Activated T-cell treated with anti-CD3 and anti-CD28 coated beads, Interleukin-2, amount 50 U/mL, for 4 hours (primary cell): Measurements from ENCODE around the gene CDK5R1. TPM values are rescaled to one million over a fixed set of nuclear protein-coding genes. Genes with fewer than 3 reads are reported as not detected.

Experiments used
- ATAC-seq, 2 donors: fragments of 200-7000 bp; cut with Tn5 transposase; one replicate each; pipeline ENCODE4 v1.10.0; 2021
- DNase-seq: peaks from one replicate; pipeline ENCODE4 v3.0.0-alpha.2; 2020
- H3K27me3 Mint-ChIP-seq: one replicate; pipeline ENCODE4 v1.8.0; 2021; ENCODE audit warnings: low read depth, mixed read lengths
- H3K36me3 Mint-ChIP-seq: one replicate; pipeline ENCODE4 v1.8.0; 2022; ENCODE audit warnings: mixed read lengths; ENCODE audit not compliant: insufficient read depth
- H3K4me1 Mint-ChIP-seq: one replicate; pipeline ENCODE4 v1.8.0; 2021; ENCODE audit warnings: low read depth, mixed read lengths
- H3K4me3 Mint-ChIP-seq: one replicate; pipeline ENCODE4 v1.8.0; 2021; ENCODE audit warnings: mild to moderate bottlenecking, moderate library complexity, mixed read lengths
- H3K9me3 Mint-ChIP-seq: one replicate; pipeline ENCODE4 v1.8.0; 2021; ENCODE audit warnings: mixed read lengths
- total RNA-seq, 3 donors: library from RNA; stranded (reverse); gene quantifications; one replicate each; pipeline ENCODE4 v1.2.1, GENCODE V29; 2021

The CDK5R1 gene
- total RNA-seq, 3 donors from 2014 or later, result 14.8 to 20.9 (median 15.7) TPM

DNA sequence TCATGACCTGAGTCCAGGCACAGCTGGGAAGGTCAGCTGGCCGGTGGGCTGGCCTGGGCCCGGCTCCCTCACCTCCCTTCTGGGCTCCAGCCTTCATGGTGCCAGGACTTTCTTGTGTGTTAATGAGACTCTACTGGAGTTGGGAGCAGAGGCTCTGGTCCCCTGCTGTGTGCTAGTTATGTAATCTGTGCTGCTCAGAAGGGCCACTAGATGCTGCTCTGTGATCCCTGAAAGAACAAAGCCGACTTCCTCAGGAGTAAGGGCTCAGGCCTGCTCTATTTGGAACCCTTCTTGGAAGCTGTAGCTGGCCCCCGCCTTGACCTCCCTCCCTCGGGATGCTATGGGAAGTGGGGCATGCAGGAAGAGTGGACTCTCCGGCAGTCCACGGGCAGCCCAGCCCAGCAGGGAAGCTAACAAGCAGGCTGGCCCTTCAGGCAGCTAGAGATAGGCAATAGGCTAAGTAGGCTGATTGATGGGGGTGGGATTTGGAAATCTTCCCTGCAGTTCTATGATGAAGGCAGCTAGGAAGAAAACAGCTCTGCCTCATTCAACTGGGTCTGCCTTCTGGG, 3.3 kb upstream of the CDK5R1 start:
- ATAC-seq (no peak), DNase-seq (no peak)
- Mint-ChIP-seq H3K9me3 (no peaks in the 10 kb centered on the region), H3K27me3 (no peaks in the 10 kb centered on the region), H3K4me3 (peak overlapping the region; percentile 19), H3K4me1 (peaks cover 15% of the 10 kb centered on the region), H3K36me3 (peaks cover 29% of the 10 kb centered on the region)

DNA sequence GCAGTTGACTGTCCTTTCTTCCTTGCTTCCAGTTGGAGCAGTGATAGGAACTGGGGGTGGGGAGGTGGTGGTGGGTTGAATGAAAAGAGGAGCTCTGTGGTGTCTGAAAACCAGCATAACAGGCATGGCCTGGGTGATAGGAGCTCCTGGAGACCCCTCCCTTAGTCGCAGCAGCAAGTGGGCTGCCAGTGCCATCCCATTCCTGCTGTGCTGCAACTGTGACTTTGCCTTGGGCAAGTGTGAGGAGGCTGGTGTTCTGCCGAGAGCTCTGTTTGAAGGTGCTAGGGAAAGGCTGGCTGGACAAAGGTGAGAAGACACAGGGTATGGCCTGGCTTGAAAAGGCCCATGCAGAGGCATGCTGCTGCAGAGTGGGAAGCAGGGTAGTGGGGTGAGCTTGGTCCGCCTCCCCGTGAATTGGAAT, 2.7 kb upstream of the CDK5R1 start:
- Mint-ChIP-seq H3K27me3 (no peaks in the 10 kb centered on the region), H3K36me3 (peaks cover 26% of the 10 kb centered on the region), H3K4me1 (peaks cover 20% of the 10 kb centered on the region), H3K4me3 (no peak overlapping the region), H3K9me3 (no peaks in the 10 kb centered on the region)
- DNase-seq (no peak), ATAC-seq (no peak)

DNA sequence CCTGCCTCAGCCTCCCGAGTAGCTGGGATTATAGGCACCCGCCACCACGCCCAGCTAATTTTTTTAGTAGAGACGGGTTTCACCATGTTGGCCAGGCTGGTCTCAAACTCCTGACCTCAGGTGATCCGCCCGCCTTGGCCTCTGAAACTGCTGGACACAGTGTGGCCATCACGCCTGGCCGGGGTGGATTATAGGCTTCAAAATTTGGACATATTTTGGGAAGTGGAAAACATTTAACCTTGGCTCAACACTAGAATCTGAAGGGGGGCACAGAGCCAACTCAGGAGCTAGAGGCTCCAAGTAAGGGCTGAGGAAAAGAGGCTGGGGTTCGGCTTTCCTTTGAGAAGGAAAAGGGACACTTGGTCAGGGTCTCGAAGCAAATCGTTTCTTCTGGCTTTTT, 2.2 kb upstream of the CDK5R1 start:
- Mint-ChIP-seq H3K27me3 (no peaks in the 10 kb centered on the region), H3K4me3 (no peak overlapping the region), H3K36me3 (peaks cover 21% of the 10 kb centered on the region)

DNA sequence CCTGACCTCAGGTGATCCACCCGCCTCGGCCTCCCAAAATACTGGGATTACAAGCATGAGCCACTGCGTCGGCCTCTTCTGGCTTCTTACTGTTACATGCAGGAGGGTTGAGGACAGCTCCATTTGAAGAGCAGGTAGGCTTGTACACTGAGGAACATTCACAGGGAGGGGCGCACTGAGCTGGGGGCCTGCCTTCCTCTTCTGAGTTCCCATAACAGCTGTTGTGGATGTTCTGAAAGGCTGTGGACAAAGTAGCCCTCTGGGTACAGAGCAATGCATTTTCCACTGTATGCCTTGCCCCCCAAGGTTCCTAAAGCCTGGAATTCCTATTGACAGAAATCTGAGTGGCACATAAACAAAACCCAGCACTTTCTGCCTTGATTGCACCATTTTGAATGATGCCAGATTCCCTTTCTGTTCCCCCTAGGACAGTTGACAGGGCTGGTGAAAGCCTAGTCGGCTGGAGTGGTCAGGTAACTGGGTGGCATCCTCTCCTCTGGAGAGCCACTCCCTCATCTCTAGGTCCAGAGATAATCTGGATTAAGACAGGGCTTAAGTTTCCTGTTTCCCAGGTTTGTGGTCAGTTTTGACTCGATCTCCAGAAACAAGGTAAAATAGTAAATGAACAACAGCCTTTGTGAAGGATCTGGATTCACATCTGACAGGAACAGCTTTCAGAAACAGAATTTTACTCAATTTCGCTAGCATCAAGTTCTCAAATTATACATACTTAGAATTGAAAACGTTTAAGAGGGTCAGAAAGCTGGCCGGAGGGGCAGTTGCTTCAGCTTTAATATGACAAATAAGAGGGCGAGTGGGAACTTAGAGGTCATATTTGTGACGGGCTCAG, 1.3 kb upstream of the CDK5R1 start:
- H3K36me3 Mint-ChIP-seq, result peaks cover 21% of the 10 kb centered on the region
- DNase-seq, result no peak
- ATAC-seq, result no peak
- H3K27me3 Mint-ChIP-seq, result no peaks in the 10 kb centered on the region
- no peaks in the 10 kb centered on the region for H3K9me3 Mint-ChIP-seq
- peak overlapping the region; percentile 65 for H3K4me3 Mint-ChIP-seq
- H3K4me1 Mint-ChIP-seq, result peaks cover 34% of the 10 kb centered on the region

More for the DNA sequence above, 2.2 kb upstream of the CDK5R1 start:
- H3K4me1 Mint-ChIP-seq, result peaks cover 26% of the 10 kb centered on the region
- H3K9me3 Mint-ChIP-seq, result no peaks in the 10 kb centered on the region
- no peak for ATAC-seq
- DNase-seq, result no peak

DNA sequence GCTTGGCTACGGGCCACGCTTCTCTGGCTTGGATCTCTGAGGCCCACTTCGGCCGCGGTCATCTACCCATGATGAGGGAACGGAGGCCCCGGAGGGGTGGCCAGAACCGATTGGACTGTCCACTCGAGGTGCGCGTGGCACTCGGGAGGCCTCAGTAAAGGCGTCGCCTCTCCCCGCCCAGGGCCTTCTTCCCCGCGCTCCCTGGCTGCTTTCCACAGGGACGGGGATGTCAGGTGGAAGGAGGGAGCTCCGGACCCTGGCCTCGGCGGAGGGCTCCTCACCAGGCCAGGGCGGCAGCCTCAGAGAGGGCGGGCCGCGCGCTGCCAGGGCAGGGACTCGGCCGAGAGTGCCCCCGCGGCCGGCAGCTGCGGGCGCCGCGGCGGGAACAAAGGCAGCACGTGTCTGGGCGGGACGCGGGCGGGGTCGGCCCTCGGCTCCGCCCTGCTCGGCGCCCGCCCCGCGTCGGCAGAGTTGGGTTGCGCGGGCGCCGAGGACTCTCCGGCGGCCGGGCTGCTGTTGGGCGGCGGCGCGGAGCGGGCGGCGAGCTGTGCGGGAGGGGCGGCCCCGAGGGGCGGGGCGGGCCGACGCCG, 587 bp upstream of the CDK5R1 start:
- DNase-seq (peak; percentile 61), ATAC-seq (peak; percentile 83 to 84)
- Mint-ChIP-seq H3K4me3 (peak overlapping the region; percentile 65), H3K36me3 (peaks cover 19% of the 10 kb centered on the region), H3K27me3 (no peaks in the 10 kb centered on the region), H3K9me3 (no peaks in the 10 kb centered on the region), H3K4me1 (peaks cover 42% of the 10 kb centered on the region)

DNA sequence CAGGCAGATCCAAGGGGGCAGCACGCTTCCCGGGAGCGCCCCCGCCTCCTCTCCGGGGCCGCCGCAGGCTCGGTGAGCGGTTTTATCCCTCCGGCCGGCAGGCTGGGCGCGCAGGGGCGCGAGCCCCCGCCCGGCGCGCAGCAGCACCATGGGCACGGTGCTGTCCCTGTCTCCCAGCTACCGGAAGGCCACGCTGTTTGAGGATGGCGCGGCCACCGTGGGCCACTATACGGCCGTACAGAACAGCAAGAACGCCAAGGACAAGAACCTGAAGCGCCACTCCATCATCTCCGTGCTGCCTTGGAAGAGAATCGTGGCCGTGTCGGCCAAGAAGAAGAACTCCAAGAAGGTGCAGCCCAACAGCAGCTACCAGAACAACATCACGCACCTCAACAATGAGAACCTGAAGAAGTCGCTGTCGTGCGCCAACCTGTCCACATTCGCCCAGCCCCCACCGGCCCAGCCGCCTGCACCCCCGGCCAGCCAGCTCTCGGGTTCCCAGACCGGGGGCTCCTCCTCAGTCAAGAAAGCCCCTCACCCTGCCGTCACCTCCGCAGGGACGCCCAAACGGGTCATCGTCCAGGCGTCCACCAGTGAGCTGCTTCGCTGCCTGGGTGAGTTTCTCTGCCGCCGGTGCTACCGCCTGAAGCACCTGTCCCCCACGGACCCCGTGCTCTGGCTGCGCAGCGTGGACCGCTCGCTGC, 832 bp downstream of the CDK5R1 start:
- Mint-ChIP-seq H3K27me3 (no peaks in the 10 kb centered on the region), H3K4me1 (peaks cover 56% of the 10 kb centered on the region), H3K9me3 (no peaks in the 10 kb centered on the region), H3K36me3 (peaks cover 11% of the 10 kb centered on the region), H3K4me3 (peak overlapping the region; percentile 85)
- ATAC-seq (peak; percentile 19 to 27), DNase-seq (no peak)

DNA sequence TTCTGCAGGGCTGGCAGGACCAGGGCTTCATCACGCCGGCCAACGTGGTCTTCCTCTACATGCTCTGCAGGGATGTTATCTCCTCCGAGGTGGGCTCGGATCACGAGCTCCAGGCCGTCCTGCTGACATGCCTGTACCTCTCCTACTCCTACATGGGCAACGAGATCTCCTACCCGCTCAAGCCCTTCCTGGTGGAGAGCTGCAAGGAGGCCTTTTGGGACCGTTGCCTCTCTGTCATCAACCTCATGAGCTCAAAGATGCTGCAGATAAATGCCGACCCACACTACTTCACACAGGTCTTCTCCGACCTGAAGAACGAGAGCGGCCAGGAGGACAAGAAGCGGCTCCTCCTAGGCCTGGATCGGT, 1.4 kb downstream of the CDK5R1 start:
- DNase-seq (no peak), ATAC-seq (no peak)
- Mint-ChIP-seq H3K9me3 (no peaks in the 10 kb centered on the region), H3K4me3 (peak overlapping the region; percentile 85), H3K27me3 (no peaks in the 10 kb centered on the region), H3K4me1 (peaks cover 61% of the 10 kb centered on the region), H3K36me3 (peaks cover 11% of the 10 kb centered on the region)

DNA sequence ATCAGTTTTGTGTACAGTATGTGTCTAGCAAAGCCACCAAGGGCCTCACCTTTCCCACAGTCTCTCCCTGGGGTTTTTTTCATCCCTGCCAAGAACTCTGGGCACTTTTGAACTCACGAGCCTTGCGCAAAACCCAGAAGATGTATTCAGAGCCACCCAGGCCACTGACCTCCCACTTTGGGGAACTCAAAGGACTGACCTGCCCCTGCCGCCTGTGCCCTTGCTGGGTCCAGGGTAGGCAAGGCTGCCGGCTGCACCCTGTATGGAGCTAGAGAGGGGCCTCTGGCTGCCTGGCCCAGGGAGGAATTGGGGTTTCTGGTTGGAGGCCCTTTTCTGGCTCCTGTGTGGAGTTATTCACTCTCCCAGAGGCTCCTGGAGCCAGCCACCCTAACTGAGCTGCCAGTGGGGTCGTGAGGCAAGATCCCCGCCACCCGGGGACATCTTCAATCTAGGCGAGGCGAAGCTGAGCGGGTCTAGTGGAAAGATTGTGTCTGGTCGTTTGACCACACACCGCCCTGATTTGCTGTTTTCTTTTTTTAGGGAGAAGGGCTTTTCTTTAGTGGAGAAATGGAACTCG, 1.9 kb downstream of the CDK5R1 start:
- ATAC-seq, result no peak
- H3K27me3 Mint-ChIP-seq, result no peaks in the 10 kb centered on the region
- DNase-seq, result no peak
- H3K4me1 Mint-ChIP-seq, result peaks cover 65% of the 10 kb centered on the region
- no peaks in the 10 kb centered on the region for H3K9me3 Mint-ChIP-seq
- H3K36me3 Mint-ChIP-seq, result peaks cover 11% of the 10 kb centered on the region
- peak overlapping the region; percentile 85 for H3K4me3 Mint-ChIP-seq

DNA sequence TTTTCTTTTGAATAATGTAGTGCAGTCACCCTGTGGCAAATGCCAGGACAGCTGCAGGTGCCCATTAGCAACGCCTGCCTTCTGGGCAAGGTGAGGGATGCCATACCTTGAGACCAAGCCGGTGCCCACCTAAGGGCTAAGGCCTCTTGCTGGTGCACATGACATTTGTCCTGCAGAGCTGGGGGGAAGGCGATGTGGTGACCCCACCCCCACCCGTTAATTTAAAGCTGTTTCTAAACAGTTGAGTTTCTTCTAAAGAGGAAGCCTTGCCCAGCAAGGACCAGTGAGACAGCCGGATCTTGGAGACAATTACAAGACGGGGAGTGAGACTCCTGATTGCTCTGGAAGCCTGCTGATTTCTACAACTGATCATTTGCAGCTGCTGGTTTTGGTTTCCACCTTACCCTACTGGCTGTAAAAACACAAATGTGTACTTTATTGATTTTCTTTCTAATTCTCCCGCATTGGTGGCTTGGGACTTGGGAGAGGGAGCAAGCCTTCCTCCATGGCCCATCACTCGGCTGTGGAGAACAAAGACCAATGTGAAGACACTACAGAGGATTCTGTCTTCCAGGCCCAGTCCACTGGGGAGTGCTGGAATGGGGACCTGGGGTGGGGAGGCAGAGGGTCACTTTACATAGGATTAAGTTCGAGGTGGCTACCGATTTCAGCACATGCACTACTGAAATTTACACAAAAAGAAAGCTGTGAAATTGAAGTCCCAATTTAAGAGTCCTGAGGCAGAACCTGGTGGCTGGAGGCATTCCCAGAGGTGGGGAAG, 2.7 kb downstream of the CDK5R1 start:
- Mint-ChIP-seq H3K36me3 (peaks cover 11% of the 10 kb centered on the region), H3K27me3 (no peaks in the 10 kb centered on the region), H3K4me3 (peak overlapping the region; percentile 85), H3K9me3 (no peaks in the 10 kb centered on the region), H3K4me1 (peaks cover 66% of the 10 kb centered on the region)
- ATAC-seq, result no peak
- DNase-seq, result no peak

DNA sequence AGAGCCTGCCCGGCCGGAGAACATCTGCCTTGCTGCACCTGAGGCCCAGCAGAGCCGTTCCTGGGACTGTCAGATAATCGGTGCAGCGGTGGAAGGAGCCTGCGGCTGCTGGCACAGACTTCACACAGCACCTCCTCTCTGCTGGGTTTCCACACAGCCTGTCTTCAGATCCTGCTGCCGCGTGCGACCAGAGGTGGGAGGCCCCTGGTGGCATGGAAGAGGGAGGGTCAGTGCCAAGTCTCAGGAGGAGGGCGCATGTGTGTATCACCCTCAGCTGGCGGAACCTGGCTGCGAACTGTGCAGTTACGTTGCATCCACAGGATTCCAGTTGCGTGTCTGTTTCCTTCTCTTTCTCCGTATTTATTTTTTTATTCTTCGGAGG, 3.3 kb downstream of the CDK5R1 start:
- Mint-ChIP-seq H3K4me3 (peak overlapping the region; percentile 85), H3K4me1 (peaks cover 66% of the 10 kb centered on the region), H3K36me3 (peaks cover 11% of the 10 kb centered on the region), H3K9me3 (no peaks in the 10 kb centered on the region), H3K27me3 (no peaks in the 10 kb centered on the region)
- ATAC-seq (no peak), DNase-seq (no peak)

DNA sequence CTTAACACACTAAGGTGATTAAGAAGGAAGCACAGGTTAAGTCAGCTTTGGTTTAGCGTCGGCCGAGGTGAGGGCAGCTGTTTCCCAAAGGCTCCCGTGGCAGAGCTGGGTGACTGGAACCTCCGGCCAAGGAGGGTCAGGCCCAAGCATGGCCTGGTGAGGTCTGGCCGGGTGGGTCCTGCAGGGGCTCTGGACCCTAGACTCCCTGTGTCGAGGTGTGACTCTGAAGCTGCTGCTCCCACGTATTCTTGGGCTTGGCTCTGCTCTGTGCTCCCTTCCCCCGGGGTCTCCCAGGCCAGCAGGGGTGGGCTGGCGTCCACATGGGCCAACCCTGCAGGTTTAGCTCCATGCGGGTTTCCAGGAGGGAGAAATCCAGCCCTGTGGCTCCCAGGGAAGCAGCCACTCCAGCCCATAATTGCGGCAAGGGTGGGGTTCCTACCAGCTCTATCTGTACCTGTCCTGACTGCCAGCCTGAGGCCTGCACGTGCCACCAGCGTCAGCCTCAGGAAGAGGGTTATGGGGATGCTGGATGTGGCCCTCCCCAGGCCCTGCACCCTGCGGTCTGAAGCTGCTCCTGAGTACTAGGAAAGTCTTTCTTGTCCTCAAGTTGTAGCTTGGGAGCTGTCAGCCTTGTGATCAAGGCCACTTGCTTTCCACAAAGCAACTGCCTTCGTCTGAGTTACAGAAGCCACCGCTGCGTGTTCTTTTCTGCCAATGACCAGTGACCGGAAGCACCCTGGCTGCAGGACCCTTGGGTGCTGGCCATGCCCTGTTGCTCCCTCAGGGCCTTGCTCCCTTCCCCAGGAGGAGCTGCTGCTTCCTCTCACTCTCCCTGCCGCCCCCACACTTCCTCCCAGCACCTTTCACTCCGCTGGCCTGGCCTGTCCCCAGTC, 4.8 kb downstream of the CDK5R1 start:
- H3K4me1 Mint-ChIP-seq, result peaks cover 66% of the 10 kb centered on the region
- ATAC-seq, result peak in 1 of 2 donors; percentile 31
- no peaks in the 10 kb centered on the region for H3K27me3 Mint-ChIP-seq
- H3K9me3 Mint-ChIP-seq, result no peaks in the 10 kb centered on the region
- peaks cover 11% of the 10 kb centered on the region for H3K36me3 Mint-ChIP-seq
- DNase-seq, result no peak
- H3K4me3 Mint-ChIP-seq, result peak overlapping the region; percentile 85

DNA sequence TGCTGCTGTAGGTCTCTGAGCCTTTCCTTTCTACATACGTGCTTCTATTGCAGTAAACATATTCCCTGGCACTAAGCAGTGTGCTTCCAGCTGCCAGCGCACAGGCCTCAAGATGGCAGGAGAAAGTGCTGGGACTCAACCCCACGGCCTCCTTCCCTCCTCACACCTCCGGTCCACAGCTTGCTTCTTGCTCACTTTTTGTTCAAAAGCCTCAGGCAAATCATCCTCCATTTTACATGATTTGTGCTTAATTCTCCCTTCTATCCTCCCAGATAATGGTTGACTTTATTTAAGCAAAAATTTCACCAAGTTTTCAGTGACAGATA, 5.4 kb downstream of the CDK5R1 start:
- Mint-ChIP-seq H3K4me1 (peaks cover 66% of the 10 kb centered on the region), H3K27me3 (no peaks in the 10 kb centered on the region), H3K9me3 (no peaks in the 10 kb centered on the region), H3K4me3 (peak overlapping the region; percentile 85), H3K36me3 (peaks cover 11% of the 10 kb centered on the region)
- DNase-seq (no peak), ATAC-seq (no peak)
